Activated CD4-positive, alpha-beta T cell treated with anti-CD3 and anti-CD28 coated beads, Interleukin-2, amount 50 U/mL, for 1 hour (primary cell): ENCODE data around the gene ABCF1.
A peak's percentile ranks its signal among the peaks of the same experiment; 100 is the strongest.

Experiments used
- DNase-seq: peaks from one replicate; pipeline ENCODE4 v3.0.0-alpha.2; 2020

The ABCF1 gene

GRCh38 chr6:30560930-30561329, 10.3 kb upstream of the ABCF1 start:
- no peak for DNase-seq

- no peak for DNase-seq
Observed at GRCh38 chr6:30562470-30563425, 8.5 kb upstream of the ABCF1 start.

GRCh38 chr6:30564114-30564513, 7.1 kb upstream of the ABCF1 start:
- no peak for DNase-seq

GRCh38 chr6:30565772-30566171, 5.5 kb upstream of the ABCF1 start:
- no peak for DNase-seq

- no peak for DNase-seq
Observed at GRCh38 chr6:30568245-30568644, 3.0 kb upstream of the ABCF1 start.

- no peak for DNase-seq
Observed at GRCh38 chr6:30570263-30570662, 979 bp upstream of the ABCF1 start.

- DNase-seq: no peak
Observed at GRCh38 chr6:30570740-30571074, 535 bp upstream of the ABCF1 start.

- DNase-seq: no peak
Observed at GRCh38 chr6:30571762-30572082, 480 bp downstream of the ABCF1 start.

GRCh38 chr6:30572148-30572547, 906 bp downstream of the ABCF1 start:
- no peak for DNase-seq

- no peak for DNase-seq
Observed at GRCh38 chr6:30573113-30573512, 1.9 kb downstream of the ABCF1 start.

- no peak for DNase-seq
Observed at GRCh38 chr6:30578051-30578450, 6.8 kb downstream of the ABCF1 start.

GRCh38 chr6:30583921-30584320, 12.7 kb downstream of the ABCF1 start:
- no peak for DNase-seq

GRCh38 chr6:30589754-30590358, 18.6 kb downstream of the ABCF1 start:
- DNase-seq: no peak

- DNase-seq: no peak
Observed at GRCh38 chr6:30590509-30590908, 19.3 kb downstream of the ABCF1 start.

- no peak for DNase-seq
Observed at GRCh38 chr6:30591008-30591407, 19.8 kb downstream of the ABCF1 start.

- no peak for DNase-seq
Observed at GRCh38 chr6:30592287-30592686, 21.0 kb downstream of the ABCF1 start.

GRCh38 chr6:30597315-30598144, 26.3 kb downstream of the ABCF1 start:
- DNase-seq: peak; percentile 83

GRCh38 chr6:30598912-30599624, 27.8 kb downstream of the ABCF1 start:
- DNase-seq: no peak

- DNase-seq: no peak
Observed at GRCh38 chr6:30599625-30600324, 28.5 kb downstream of the ABCF1 start.

GRCh38 chr6:30600451-30600961, 29.3 kb downstream of the ABCF1 start:
- DNase-seq: no peak

GRCh38 chr6:30601436-30601814, 30.2 kb downstream of the ABCF1 start:
- no peak for DNase-seq
